GM12878 (cell line): ENCODE data around the gene TNFSF9. TPM values are rescaled to one million over a fixed set of nuclear protein-coding genes. Genes with fewer than 3 reads are reported as not detected.

ENCODE experiments used
- BHLHE40 ChIP-seq, 2 experiments: fragments of 450-650 bp in 1 of 2; IDR thresholded peaks; 2 replicates each; pipeline ENCODE4 v1.6.1; 2011 to 2017; ENCODE audit warnings: low read depth in 2 of 2, borderline replicate concordance in 1 of 2, improper control_type of control experiment in 1 of 2, low read length in 1 of 2, mild to moderate bottlenecking in 1 of 2
- CREB1 ChIP-seq: IDR thresholded peaks from 2 replicates; pipeline ENCODE4 v1.6.1; 2012; ENCODE audit warnings: low read depth, mild to moderate bottlenecking, inconsistent platforms
- EED ChIP-seq: sonication (generic); IDR thresholded peaks from 2 replicates; pipeline ENCODE4 v1.6.1; 2016; ENCODE audit warnings: antibody characterized with exemption, low read depth
- HDAC2 ChIP-seq: fragments of 200-600 bp; sonication (generic); IDR thresholded peaks from 2 replicates; pipeline ENCODE4 v1.6.1; 2017
- JUNB ChIP-seq: IDR thresholded peaks from 2 replicates; pipeline ENCODE4 v1.6.1; 2016; ENCODE audit warnings: antibody characterized with exemption, mild to moderate bottlenecking
- MTA2 ChIP-seq: fragments of 450-650 bp; IDR thresholded peaks from 2 replicates; pipeline ENCODE4 v1.6.1; 2016; ENCODE audit warnings: low read depth, mild to moderate bottlenecking, moderate library complexity
- MTA3 ChIP-seq: IDR thresholded peaks from 2 replicates; pipeline ENCODE4 v1.6.1; 2012; ENCODE audit warnings: low read length, inconsistent platforms, borderline replicate concordance
- MXI1 ChIP-seq: fragments of 150-350 bp; IDR thresholded peaks from 2 replicates; pipeline ENCODE4 v1.6.1; 2011; ENCODE audit warnings: low read depth, mild to moderate bottlenecking, inconsistent platforms, low read length, improper control_type of control experiment
- NR2F1 ChIP-seq: fragments of 450-650 bp; conservative IDR thresholded peaks from 2 replicates; pipeline ENCODE4 v1.6.1; 2017; ENCODE audit warnings: mild to moderate bottlenecking
- PRDM15 ChIP-seq: fragments of 450-650 bp; formaldehyde crosslinking; IDR thresholded peaks from 2 replicates; pipeline ENCODE4 v1.4.0; 2020; ENCODE audit warnings: mild to moderate bottlenecking, moderate library complexity
- RCOR1 ChIP-seq: conservative IDR thresholded peaks from 2 replicates; pipeline ENCODE4 v1.6.1; 2012; ENCODE audit warnings: low read depth, low read length, improper control_type of control experiment
- SMARCA5 ChIP-seq: fragments of 450-650 bp; IDR thresholded peaks from 2 replicates; pipeline ENCODE4 v1.6.1; 2017; ENCODE audit warnings: mild to moderate bottlenecking
- TAF1 ChIP-seq: IDR thresholded peaks from 2 replicates; pipeline ENCODE4 v1.6.1; 2011; ENCODE audit warnings: mild to moderate bottlenecking, low read depth, low read length, borderline replicate concordance
- TCF3 ChIP-seq: IDR thresholded peaks from 2 replicates; pipeline ENCODE4 v1.6.1; 2012; ENCODE audit warnings: low read depth, mild to moderate bottlenecking, low read length, borderline replicate concordance; ENCODE audit not compliant: insufficient read depth
- polyA plus RNA-seq, 11 experiments: library from polyadenylated mRNA; depleted of rRNA in 4 of 11; unstranded in 6 of 11; stranded (reverse) in 5 of 11; fragments of >200 nt; fragmentation: Nextera tagmentation in 4 of 11; fragmentation: Illumina TruSeq in 1 of 11; extraction: Ambion mirVana in 4 of 11; extraction: Trizol in 1 of 11; gene quantifications; 1 replicate in 1 of 11; 2 replicates in 10 of 11; pipeline versions ENCODE4 v1.2.1 to v1.2.3, GENCODE V29; 2011 to 2016; ENCODE audit warnings: inconsistent platforms in 2 of 11, missing spikeins in 2 of 11, low read depth in 1 of 11
- total RNA-seq, 4 experiments: library from RNA; depleted of rRNA in 3 of 4; stranded (reverse); fragments of >200 nt in 3 of 4; fragmentation: Illumina TruSeq in 1 of 4; extraction: Trizol in 1 of 4; gene quantifications; 2 replicates each; pipeline versions ENCODE4 v1.2.1 to v1.2.3, GENCODE V29; 2013 to 2021

TNFSF9 gene
- total and polyA plus RNA-seq, 10 of the 15 experiments (the other 5 are each of a cell fraction or from before 2014, with no cell fraction given) = 6.2 to 75.3 (median 22.1) TPM

- 0 out of 2 replicates have a peak, but pooled peaks have one; percentile 29 for TF ChIP-seq TCF3
- TF ChIP-seq SMARCA5 = peak; percentile 59; the same call in 1 of the 2 replicates
- TF ChIP-seq TAF1 = no peak
- TF ChIP-seq RCOR1 = 0 out of 2 replicates have a peak, but pooled peaks have one; percentile 57
- peak; percentile 52; the same call in 1 of the 2 replicates for TF ChIP-seq MTA3
- TF ChIP-seq MXI1 = peak; percentile 68
- peak; percentile 83 for TF ChIP-seq CREB1
- peak; percentile 94 for TF ChIP-seq EED
- peak; percentile 53 to 74 for TF ChIP-seq BHLHE40 (IDR thresholded peaks at IDR 0.05; ENCODE audit: borderline replicate concordance in 1 of 2, low read depth in 2 of 2, low read length in 1 of 2)
- TF ChIP-seq HDAC2 = peak; percentile 79
- peak; percentile 48 for TF ChIP-seq NR2F1
- no peak for TF ChIP-seq PRDM15 (CRISPR knock-in tag)
- peak; percentile 61; the same call in 1 of the 2 replicates for TF ChIP-seq MTA2
- peak; percentile 45 for TF ChIP-seq JUNB
- TF ChIP-seq, all 136 proteins: peak for 48
Observed at GRCh38 chr19:6518145-6518911, 12.5 kb upstream of the TNFSF9 start (continued).
